Heart right ventricle (tissue), 16 donors: ENCODE data around the gene AP2B1. TPM values are rescaled to one million over a fixed set of nuclear protein-coding genes. Genes with fewer than 3 reads are reported as not detected.

Experiments used
- ATAC-seq, 8 donors: fragments of 200-7000 bp; cut with Tn5 transposase; one replicate each; pipeline ENCODE4 v1.9.1; 2020; ENCODE audit warnings: mild to moderate bottlenecking in 8 of 8, moderate library complexity in 8 of 8, moderate number of reproducible peaks in 1 of 8
- DNase-seq, 2 donors: peaks; one replicate each; pipeline ENCODE4 v3.0.0-alpha.2; 2020
- H3K27ac ChIP-seq, 10 donors: fragments of 200-600 bp; sonication (generic) in 2 of 10; one replicate each; pipeline versions ENCODE4 v1.5.0 to v1.8.0; 2020 to 2022; ENCODE audit warnings: mild to moderate bottlenecking in 3 of 10
- H3K27me3 ChIP-seq, 7 donors: fragments of 200-600 bp; one replicate each; pipeline ENCODE4 v1.8.0; 2021 to 2022; ENCODE audit warnings: mild to moderate bottlenecking in 2 of 7
- H3K36me3 ChIP-seq, 9 donors: fragments of 200-600 bp; sonication (generic) in 1 of 9; one replicate each; pipeline versions ENCODE4 v1.5.0 to v1.8.0; 2020 to 2022; ENCODE audit warnings: mild to moderate bottlenecking in 2 of 9
- H3K4me1 ChIP-seq, 9 donors: fragments of 200-600 bp; sonication (generic) in 1 of 9; one replicate each; pipeline versions ENCODE4 v1.5.0 to v1.8.0; 2020 to 2022; ENCODE audit warnings: mild to moderate bottlenecking in 4 of 9
- H3K4me3 ChIP-seq, 10 donors: fragments of 200-600 bp; sonication (generic) in 2 of 10; one replicate each; pipeline versions ENCODE4 v1.5.0 to v1.8.0; 2020 to 2022; ENCODE audit warnings: mild to moderate bottlenecking in 7 of 10, moderate library complexity in 2 of 10
- H3K9me3 ChIP-seq, 11 donors: fragments of 200-600 bp in 10 of 11; sonication (generic) in 2 of 11; one replicate each; pipeline versions ENCODE4 v1.5.0 to v1.8.0; 2013 to 2022; ENCODE audit warnings: mild to moderate bottlenecking in 2 of 11, control low read depth in 1 of 11, moderate library complexity in 1 of 11
- CTCF ChIP-seq, 9 donors: fragments of 200-600 bp; sonication (generic) in 2 of 9; IDR thresholded peaks; one replicate each; pipeline versions ENCODE4 v1.5.0 to v1.8.0; 2021 to 2022; ENCODE audit warnings: antibody characterized with exemption in 9 of 9, mild to moderate bottlenecking in 5 of 9, moderate library complexity in 1 of 9
- WGBS, 2 donors: extraction: QIAGEN DNeasy Blood & Tissue Kit; methylation state at CpG; one replicate each; pipeline ENCODE4 v1.1.7; 2013; ENCODE audit warnings: inconsistent platforms in 1 of 2; 5-methylcytosine and 5-hydroxymethylcytosine counted together
- intact Hi-C, 10 donors: fragments of 100-400 bp; cut with DNase I; formaldehyde crosslinking; loops; one replicate each; pipeline versions ENCODE4 v1.11.1 to v1.14.2; 2022
- polyA plus RNA-seq, 2 donors: library from polyadenylated mRNA; stranded (reverse); fragments of 200-250 nt; gene quantifications; one replicate each; pipeline ENCODE4 v1.2.3, GENCODE V29; 2013
- total RNA-seq, 10 donors: library from RNA; stranded (reverse); fragmentation: NEBNext Ultra II Directional in 3 of 10; extraction: Animal tissue kit (Norgen Biotek cat#: 25700) in 3 of 10; gene quantifications; one replicate each; pipeline versions ENCODE4 v1.2.1 to v1.2.4, GENCODE V29; 2021 to 2023
- donor health status: Arrhythmogenic right ventricular cardiomyopathy.
- donor health status: ischemic (EF 13 %, LVEDD 7.1; RV severe dilation, severe dysfunction).
- donor health status: healthy with polysubstance abuse.
- donor health status: DM: no; HTN: yes; CAD: no.
- donor health status: DM: no; HTN: no; CAD: no.
- donor health status: ischemic (EF 25% LVEDD 6.9; RV normal size, moderate dysfunction).
- donor health status: ischemic (EF 25% LVEDD 5.7; RV mildly dilated, moderate dysfunction).
- donor health status: healthy.
- donor health status: DM: yes; HTN: yes; CAD: no.
- donor health status: Ischemic cardiomyopathy.
- donor health status: ischemic (EF 35%, LVEDD 5.7; RV mildly dilated, moderate dysfunction).
- donor health status: nonischemic (EF 11% LVEDD 7.7; RV severe dilation, severe dysfunction).
- donor health status: DM: yes; HTN: yes; CAD: no.
- donor health status: PGD.
- donor health status: ischemic (EF 29% LVEDD 5.4; RV normal size, mild dysfunction).
- donor health status: nonischemic (EF 23%, LVEDD 6.1; RV moderate dilation, normal function).

Gene AP2B1
- total and polyA plus RNA-seq, 12 donors: 20.0 to 173 (median 129) TPM

GRCh38 chr17:35588196-35588920, 1.2 kb downstream of the AP2B1 start:
- DNase-seq (no peak), ATAC-seq (no peak)
- intact Hi-C loops: no loop called here
- WGBS, 2 donors: 72% methylated on average over 12 of the region's 12 CpGs
- no peak for TF ChIP-seq CTCF (IDR thresholded peaks at IDR 0.05)
- no peaks in the 10 kb centered on the region for H3K9me3 ChIP-seq
- peak overlapping the region in 9 of 10 donors; percentile 58 to 90 (median 81) for H3K4me3 ChIP-seq
- H3K27ac ChIP-seq: peak overlapping the region in 3 of 10 donors; percentile 94 to 95 (median 95)
- H3K27me3 ChIP-seq: no peaks in the 10 kb centered on the region
- H3K4me1 ChIP-seq: peaks cover 0 to 57% (median 24%) of the 10 kb centered on the region in 9 donors
- peaks cover 0 to 4% (median 0%) of the 10 kb centered on the region in 9 donors for H3K36me3 ChIP-seq

- Histone ChIP-seq H3K9me3 (no peaks in the 10 kb centered on the region), H3K4me1 (peaks cover 0 to 31% (median 7%) of the 10 kb centered on the region in 9 donors), H3K4me3 (no peak overlapping the region), H3K27ac (peak overlapping the region in 1 of 10 donors; percentile 34), H3K27me3 (no peaks in the 10 kb centered on the region), H3K36me3 (peaks cover 0 to 81% (median 30%) of the 10 kb centered on the region in 9 donors)
- intact Hi-C loops: no loop called here
- WGBS, 2 donors: 38 to 57% methylated on average over 4 of the region's 4 CpGs
- no peak for TF ChIP-seq CTCF (IDR thresholded peaks at IDR 0.05)
- DNase-seq (no peak), ATAC-seq (peak in 3 of 8 donors; percentile 55 to 79 (median 58))
These were observed 8.9 kb downstream of the AP2B1 start for GRCh38 chr17:35596072-35596471.

GRCh38 chr17:35596530-35597233, 9.6 kb downstream of the AP2B1 start:
- no peaks in the 10 kb centered on the region for H3K27me3 ChIP-seq
- H3K36me3 ChIP-seq: peaks cover 0 to 83% (median 30%) of the 10 kb centered on the region in 9 donors
- 84 to 85% methylated on average over 54 of the region's 54 CpGs for WGBS, 2 donors
- TF ChIP-seq CTCF (IDR thresholded peaks at IDR 0.05): peak in 1 of 9 donors; percentile 16
- H3K27ac ChIP-seq: no peak overlapping the region
- peak in 2 of 8 donors; percentile 42 to 71 for ATAC-seq
- H3K4me1 ChIP-seq: peaks cover 0 to 25% (median 7%) of the 10 kb centered on the region in 9 donors
- no peak overlapping the region for H3K4me3 ChIP-seq
- intact Hi-C loops: no loop called here
- no peaks in the 10 kb centered on the region for H3K9me3 ChIP-seq
- no peak for DNase-seq

- intact Hi-C loops: no loop called here
- no peak for DNase-seq
- Histone ChIP-seq H3K9me3 (no peaks in the 10 kb centered on the region), H3K4me1 (peaks cover 0 to 16% (median 6%) of the 10 kb centered on the region in 9 donors), H3K27me3 (no peaks in the 10 kb centered on the region), H3K36me3 (peaks cover 0 to 92% (median 30%) of the 10 kb centered on the region in 9 donors), H3K4me3 (no peak overlapping the region), H3K27ac (no peak overlapping the region)
- WGBS, 2 donors: 71 to 75% methylated on average over 5 of the region's 5 CpGs
- no peak for TF ChIP-seq CTCF (IDR thresholded peaks at IDR 0.05)
- peak in 1 of 8 donors; percentile 20 for ATAC-seq
These were observed 10.5 kb downstream of the AP2B1 start for GRCh38 chr17:35597604-35598003.
